Astrocyte of the spinal cord (primary cell): ENCODE data around the gene WDR33.

ENCODE experiments used
- DNase-seq: peaks from one replicate; pipeline ENCODE4 v3.0.0; 2011; ENCODE audit warnings: low read depth, low spot score
- H3K4me3 ChIP-seq: 2 replicates; pipeline ENCODE4 v1.5.1; 2011; ENCODE audit warnings: low read depth, mild to moderate bottlenecking, low read length, moderate library complexity
- in situ Hi-C: cut with HindIII; loops from 2 replicates; pipeline ENCODE4 v1.10.0; 2017; ENCODE audit warnings: low sequenced_read_pairs
- TF ChIP-seq, protein P1 (sequence below): IDR thresholded peaks from 2 replicates; pipeline ENCODE4 v1.5.1; 2012; ENCODE audit warnings: low read depth, mild to moderate bottlenecking, low read length, inconsistent platforms

The WDR33 gene

GRCh38 chr2:127792805-127793204 lies 18.2 kb downstream of the WDR33 start:
- no peak overlapping the region for H3K4me3 ChIP-seq
- DNase-seq, result no peak
- TF ChIP-seq, protein P1, sequence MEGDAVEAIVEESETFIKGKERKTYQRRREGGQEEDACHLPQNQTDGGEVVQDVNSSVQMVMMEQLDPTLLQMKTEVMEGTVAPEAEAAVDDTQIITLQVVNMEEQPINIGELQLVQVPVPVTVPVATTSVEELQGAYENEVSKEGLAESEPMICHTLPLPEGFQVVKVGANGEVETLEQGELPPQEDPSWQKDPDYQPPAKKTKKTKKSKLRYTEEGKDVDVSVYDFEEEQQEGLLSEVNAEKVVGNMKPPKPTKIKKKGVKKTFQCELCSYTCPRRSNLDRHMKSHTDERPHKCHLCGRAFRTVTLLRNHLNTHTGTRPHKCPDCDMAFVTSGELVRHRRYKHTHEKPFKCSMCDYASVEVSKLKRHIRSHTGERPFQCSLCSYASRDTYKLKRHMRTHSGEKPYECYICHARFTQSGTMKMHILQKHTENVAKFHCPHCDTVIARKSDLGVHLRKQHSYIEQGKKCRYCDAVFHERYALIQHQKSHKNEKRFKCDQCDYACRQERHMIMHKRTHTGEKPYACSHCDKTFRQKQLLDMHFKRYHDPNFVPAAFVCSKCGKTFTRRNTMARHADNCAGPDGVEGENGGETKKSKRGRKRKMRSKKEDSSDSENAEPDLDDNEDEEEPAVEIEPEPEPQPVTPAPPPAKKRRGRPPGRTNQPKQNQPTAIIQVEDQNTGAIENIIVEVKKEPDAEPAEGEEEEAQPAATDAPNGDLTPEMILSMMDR, result no peak
- in situ Hi-C loops, result no loop called here

- in situ Hi-C loops, result no loop called here
- DNase-seq, result no peak
- no peak overlapping the region for H3K4me3 ChIP-seq
- TF ChIP-seq, protein P1, result no peak
These were observed 20.1 kb downstream of the WDR33 start for GRCh38 chr2:127790694-127791529.

DNA sequence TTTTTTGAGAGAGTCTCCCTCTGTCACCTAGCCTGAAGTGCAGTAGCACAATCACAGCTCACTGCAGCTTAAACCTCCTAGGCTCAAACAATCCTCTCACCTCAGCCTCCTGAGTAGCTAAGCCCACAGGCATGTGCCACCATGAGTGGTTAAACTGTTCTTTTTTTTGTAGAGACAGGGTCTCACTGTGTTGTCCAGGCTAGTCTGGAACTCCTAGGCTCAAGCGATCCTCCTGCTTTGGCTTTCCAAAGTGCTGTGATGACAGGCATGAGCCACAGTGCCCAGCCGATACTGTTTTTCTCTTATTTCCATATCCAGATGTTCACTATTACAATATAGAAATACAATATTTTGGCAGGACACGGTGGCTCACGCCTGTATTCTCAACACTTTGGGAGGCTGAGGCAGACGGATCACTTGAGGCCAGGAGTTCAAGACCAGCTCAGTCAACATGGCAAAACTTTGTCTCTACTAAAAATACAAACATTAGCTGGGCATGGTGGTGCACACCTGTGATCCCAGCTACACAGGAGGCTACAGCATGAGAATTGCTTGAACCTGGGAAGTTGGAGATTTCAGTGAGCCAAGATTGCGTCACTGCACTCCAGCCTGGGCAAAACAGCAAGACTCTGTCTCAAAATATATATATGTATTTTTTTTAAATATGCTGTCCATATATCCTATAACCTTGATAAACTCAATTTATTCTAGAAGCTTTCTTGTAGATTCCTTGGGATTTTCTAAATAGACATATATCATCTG lies 24.7 kb downstream of the WDR33 start:
- in situ Hi-C loops, result no loop called here
- TF ChIP-seq, protein P1, result no peak
- no peak for DNase-seq
- no peak overlapping the region for H3K4me3 ChIP-seq

GRCh38 chr2:127784965-127785518 lies 25.9 kb downstream of the WDR33 start:
- TF ChIP-seq, protein P1, result no peak
- in situ Hi-C loops, result no loop called here
- DNase-seq, result no peak
- no peak overlapping the region for H3K4me3 ChIP-seq

DNA sequence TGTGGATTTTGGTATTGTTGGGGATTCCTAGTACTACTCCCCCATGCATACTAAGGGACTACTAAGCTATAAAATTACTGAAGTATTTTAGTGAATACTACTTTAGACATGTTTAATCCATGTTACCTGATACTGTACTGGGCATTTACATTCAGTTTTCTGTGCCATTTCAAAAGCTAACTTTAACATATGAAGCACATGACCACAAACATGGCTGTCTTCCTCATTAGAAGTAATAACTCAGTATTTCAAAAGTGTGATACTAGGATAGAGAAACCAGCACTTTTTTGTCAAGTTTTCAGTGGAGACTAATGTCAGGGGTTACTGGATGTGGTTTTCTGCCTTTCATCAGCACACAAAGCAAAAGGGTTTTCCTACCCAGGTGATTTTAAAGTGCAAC lies 27.9 kb downstream of the WDR33 start:
- TF ChIP-seq, protein P1, result no peak
- H3K4me3 ChIP-seq, result no peak overlapping the region
- in situ Hi-C loops, result no loop called here
- DNase-seq, result no peak

DNA sequence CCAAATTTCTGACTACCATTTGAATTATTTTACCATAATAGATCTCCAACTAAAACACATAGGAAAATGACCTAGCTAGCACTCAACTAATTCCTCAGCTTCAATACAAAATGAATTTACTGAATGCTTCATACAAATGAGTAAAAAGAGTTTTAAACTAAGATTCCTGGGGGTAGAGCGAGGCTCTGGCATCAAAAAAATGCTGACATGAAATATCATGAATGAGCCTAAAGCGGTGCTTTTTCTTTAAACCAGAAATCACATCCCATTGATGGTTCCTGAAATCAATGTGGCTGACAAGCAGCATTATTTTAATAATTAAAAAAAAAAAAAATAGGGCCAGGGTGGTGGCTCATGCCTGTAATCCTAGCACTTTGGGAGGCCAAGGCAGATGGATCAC lies 32.1 kb downstream of the WDR33 start:
- no peak for DNase-seq
- no peak overlapping the region for H3K4me3 ChIP-seq
- TF ChIP-seq, protein P1, result no peak
- in situ Hi-C loops, result no loop called here
